GM19324 (cell line): Measurements from ENCODE around the gene HLA-DQB2.
"Not testable (repeated sequence)": the region's sequence is repeated elsewhere in the genome, so short reads cannot be mapped to it uniquely, and the experiment has no call there.

ENCODE experiments used
- ATAC-seq: cut with Tn5 transposase; IDR thresholded peaks from one replicate; pipeline ENCODE4 v1.9.1; 2021; ENCODE audit warnings: mild to moderate bottlenecking, moderate library complexity; ENCODE audit not compliant: unreplicated experiment, low FRiP score

HLA-DQB2 gene

GRCh38 chr6:32752580-32752979, 10.8 kb downstream of the HLA-DQB2 start:
- ATAC-seq = no peak

DNA sequence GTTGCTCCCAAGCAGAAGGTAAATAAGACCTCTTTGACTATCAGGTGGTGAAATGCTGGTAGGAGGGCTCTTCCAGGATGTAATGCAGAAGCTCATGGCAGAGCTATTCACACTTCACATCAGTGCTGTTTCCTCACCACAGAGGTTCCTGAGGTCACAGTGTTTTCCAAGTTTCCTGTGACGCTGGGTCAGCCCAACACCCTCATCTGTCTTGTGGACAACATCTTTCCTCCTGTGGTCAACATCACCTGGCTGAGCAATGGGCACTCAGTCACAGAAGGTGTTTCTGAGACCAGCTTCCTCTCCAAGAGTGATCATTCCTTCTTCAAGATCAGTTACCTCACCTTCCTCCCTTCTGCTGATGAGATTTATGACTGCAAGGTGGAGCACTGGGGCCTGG, 17.7 kb downstream of the HLA-DQB2 start:
- ATAC-seq = not testable (repeated sequence)

DNA sequence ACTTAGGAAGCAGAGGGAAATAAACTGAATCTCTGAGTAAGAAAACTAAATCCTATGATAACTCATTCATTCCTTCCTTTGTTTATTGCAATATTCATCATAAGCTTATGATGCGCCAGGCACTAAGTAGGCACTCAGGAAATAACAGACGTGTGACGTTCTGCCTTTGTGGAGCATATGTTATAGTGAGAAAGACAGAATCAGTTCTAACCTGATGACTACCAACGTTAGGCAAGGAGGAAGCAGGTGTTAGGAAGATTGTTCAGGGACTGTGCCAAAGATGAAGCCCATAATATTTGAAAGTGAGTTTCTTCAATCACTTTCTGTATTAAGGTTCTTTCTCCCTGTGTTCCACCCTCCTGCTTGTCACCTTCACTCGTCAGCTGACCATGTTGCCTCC, 18.6 kb downstream of the HLA-DQB2 start:
- ATAC-seq = no peak

DNA sequence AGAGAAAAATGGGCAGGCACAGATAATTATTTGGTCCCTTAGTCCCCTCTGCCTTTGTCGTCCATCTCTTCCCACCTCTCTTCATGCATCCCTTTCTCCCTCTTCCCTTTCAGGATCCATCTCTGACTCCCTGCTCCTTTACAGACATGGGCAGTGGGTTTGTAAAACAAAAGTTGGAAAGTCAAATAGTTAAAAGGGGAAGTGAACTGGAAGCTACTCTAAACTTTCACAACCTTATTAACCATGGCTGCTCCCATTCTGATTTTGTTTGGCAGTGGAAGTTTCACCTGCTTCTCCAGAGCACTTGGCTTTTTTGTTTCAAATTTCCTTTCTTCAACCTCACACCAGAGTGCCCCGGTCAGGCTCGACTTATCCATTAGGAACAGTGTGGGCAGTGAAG, 21.0 kb downstream of the HLA-DQB2 start:
- ATAC-seq = no peak

DNA sequence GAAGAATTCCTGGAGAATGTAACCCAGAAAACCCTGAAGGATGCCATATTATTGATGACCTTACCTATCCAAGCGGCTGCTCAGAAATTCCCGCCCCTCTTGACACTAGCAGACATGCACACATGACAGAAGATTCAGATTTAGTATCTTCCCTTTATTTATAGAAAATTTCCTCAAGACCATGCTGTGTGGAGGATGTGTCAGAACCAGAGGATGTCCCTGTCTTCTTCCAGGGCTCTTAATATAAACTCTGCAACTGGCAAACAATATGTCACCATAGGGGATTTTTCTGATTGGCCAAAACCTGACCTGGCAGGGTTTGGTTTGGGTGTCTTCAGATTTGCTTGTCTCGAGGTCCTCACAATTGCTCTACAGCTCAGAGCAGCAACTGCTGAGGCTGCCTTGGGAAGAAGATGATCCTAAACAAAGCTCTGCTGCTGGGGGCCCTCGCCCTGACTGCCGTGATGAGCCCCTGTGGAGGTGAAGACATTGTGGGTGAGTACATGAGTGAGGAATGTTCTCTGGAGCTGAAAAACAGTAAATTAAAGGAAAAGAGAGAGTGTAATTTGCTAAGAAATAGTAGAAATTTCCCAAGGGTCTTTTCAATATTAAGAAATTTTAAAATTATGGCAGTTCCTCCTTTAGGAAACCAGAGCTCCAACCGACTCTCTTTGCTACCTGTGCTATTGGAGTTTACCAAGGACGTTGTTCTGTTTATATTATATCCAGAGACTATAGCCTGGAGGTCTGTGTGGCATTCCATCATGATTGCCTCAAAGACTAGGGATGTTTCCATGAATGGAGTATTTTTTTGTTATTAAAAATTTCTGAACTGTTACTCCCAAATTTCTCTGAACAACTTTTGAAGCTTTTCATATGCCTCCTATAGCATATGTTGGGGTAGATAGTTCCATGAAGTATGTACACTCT, 22.0 kb downstream of the HLA-DQB2 start, which contains the start of gene HLA-DQA2:
Gene HLA-DQA2 (plus strand): TSS at position 361 of the 930 bp plus-strand sequence. CDS start 53 bp downstream, at position 414.
- ATAC-seq = no peak

DNA sequence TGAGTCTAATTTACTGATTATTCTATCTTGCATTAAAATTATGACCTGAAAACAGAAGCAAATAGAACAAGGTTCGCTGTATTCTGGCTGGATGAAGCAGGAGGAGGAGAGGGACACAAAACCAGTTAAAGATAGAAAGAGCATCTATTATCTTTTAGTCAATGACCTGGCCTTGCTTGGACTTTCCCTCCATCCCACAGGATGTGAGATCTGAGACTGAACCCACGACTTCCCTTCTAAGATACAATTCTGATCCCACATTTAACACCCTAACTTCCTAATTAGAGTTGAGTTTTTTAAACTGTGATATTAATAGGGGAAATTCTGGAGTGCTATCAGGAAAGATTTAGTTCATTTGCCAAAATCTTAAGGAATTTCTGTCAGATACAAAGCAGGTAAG, 25.2 kb downstream of the HLA-DQB2 start:
- no peak for ATAC-seq

DNA sequence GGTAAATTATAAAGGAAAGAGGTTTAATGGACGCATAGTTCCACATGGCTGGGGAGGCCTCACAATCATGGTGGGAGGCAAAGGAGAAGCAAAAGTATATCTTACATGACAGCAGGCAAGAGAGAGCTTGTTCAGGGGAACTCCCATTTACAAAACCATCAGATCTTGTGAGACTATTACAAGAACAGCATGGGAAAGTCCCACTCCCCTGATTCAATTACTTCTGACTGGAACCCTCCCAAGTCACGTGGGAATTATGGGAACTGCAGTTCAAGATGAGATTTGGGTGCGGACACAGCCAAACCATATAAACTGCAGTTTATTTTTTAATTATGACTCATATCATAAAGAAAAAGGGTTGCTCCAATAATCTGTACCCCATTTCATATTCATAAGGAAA, 44.5 kb downstream of the HLA-DQB2 start:
- ATAC-seq = no peak

GRCh38 chr6:32716396-32716795, 46.9 kb downstream of the HLA-DQB2 start:
- no peak for ATAC-seq

GRCh38 chr6:32713241-32713640, 50.1 kb downstream of the HLA-DQB2 start:
- ATAC-seq = no peak

DNA sequence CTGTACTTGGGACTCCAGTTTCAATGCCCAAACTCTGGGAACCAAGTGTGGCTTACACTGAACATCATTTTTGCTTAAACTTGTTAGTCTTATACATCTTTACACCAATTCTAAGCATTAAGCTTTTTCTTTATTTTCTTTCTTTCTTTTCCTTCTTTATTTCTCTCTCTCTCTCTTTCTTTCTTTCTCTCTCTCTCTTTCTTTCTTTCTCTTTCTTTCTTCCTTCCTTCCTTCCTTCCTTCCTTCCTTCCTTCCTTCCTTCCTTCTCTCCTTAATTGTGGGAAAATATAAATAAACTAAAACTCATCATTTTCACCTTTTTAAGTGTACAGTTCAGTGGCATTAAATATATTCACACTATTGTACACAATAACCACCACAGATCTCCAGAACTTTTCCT, 53.7 kb downstream of the HLA-DQB2 start:
- no peak for ATAC-seq
